GM23338 (cell line): ENCODE data around the gene FBXL5. TPM values are rescaled to one million over a fixed set of nuclear protein-coding genes. Genes with fewer than 3 reads are reported as not detected.

Experiments
- ATAC-seq: fragments of 200-7000 bp; cut with Tn5 transposase; 3 replicates; pipeline ENCODE4 v1.9.1; 2020
- DNase-seq: peaks from one replicate; pipeline ENCODE4 v3.0.0-alpha.2; 2015; ENCODE audit warnings: low spot score
- H2AFZ ChIP-seq: fragments of 200-600 bp; sonication (generic); 2 replicates; pipeline ENCODE4 v1.8.0; 2016; ENCODE audit warnings: antibody characterized with exemption, mild to moderate bottlenecking, moderate library complexity
- H3F3A ChIP-seq: fragments of 200-600 bp; sonication (generic); replicated peaks from 2 replicates; pipeline ENCODE4 v1.8.0; 2017; ENCODE audit warnings: antibody characterized with exemption, mixed run types, low read depth
- H3K27ac ChIP-seq: fragments of 200-600 bp; sonication (generic); 2 replicates; pipeline ENCODE4 v1.6.1; 2016; ENCODE audit warnings: low read depth
- H3K27me3 ChIP-seq: fragments of 200-600 bp; sonication (generic); 2 replicates; pipeline ENCODE4 v1.8.0; 2016; ENCODE audit warnings: mild to moderate bottlenecking, mixed run types, moderate library complexity; ENCODE audit not compliant: insufficient read depth
- H3K36me3 ChIP-seq: fragments of 200-600 bp; sonication (generic); 2 replicates; pipeline ENCODE4 v1.8.0; 2016; ENCODE audit warnings: mild to moderate bottlenecking; ENCODE audit not compliant: insufficient read depth
- H3K4me1 ChIP-seq: fragments of 200-600 bp; sonication (generic); 2 replicates; pipeline ENCODE4 v1.8.0; 2016; ENCODE audit warnings: mild to moderate bottlenecking, moderate library complexity; ENCODE audit not compliant: insufficient read depth
- H3K4me2 ChIP-seq: fragments of 200-600 bp; sonication (generic); 2 replicates; pipeline ENCODE4 v1.7.1; 2017; ENCODE audit warnings: mixed run types
- H3K4me3 ChIP-seq: fragments of 200-600 bp; sonication (generic); 2 replicates; pipeline ENCODE4 v1.6.1; 2016; ENCODE audit warnings: mixed run types
- H3K79me2 ChIP-seq: fragments of 200-600 bp; sonication (generic); replicated peaks from 2 replicates; pipeline ENCODE4 v1.8.0; 2017; ENCODE audit warnings: mild to moderate bottlenecking; ENCODE audit not compliant: insufficient read depth
- H3K9me2 ChIP-seq: fragments of 200-600 bp; sonication (generic); 2 replicates; pipeline ENCODE4 v1.8.0; 2017; ENCODE audit not compliant: insufficient read depth
- H4K20me1 ChIP-seq: fragments of 200-600 bp; sonication (generic); replicated peaks from 2 replicates; pipeline ENCODE4 v1.8.0; 2017; ENCODE audit warnings: mild to moderate bottlenecking; ENCODE audit not compliant: insufficient read depth
- H3K27ac Mint-ChIP-seq: 2 replicates; pipeline ENCODE4 v1.8.0; 2020; ENCODE audit warnings: inconsistent platforms, mild to moderate bottlenecking, moderate library complexity, mixed read lengths
- H3K27me3 Mint-ChIP-seq: 3 replicates; pipeline ENCODE4 v1.8.0; 2022; ENCODE audit warnings: low read depth, mild to moderate bottlenecking, moderate library complexity, mixed read lengths, inconsistent platforms; ENCODE audit not compliant: insufficient read depth, poor library complexity
- H3K36me3 Mint-ChIP-seq: 3 replicates; pipeline ENCODE4 v1.8.0; 2021; ENCODE audit warnings: low read depth, mild to moderate bottlenecking, inconsistent platforms, moderate library complexity, mixed read lengths
- H3K4me1 Mint-ChIP-seq: 3 replicates; pipeline ENCODE4 v1.8.0; 2020; ENCODE audit warnings: mild to moderate bottlenecking, inconsistent platforms, mixed read lengths
- H3K4me3 Mint-ChIP-seq: 3 replicates; pipeline ENCODE4 v1.8.0; 2021; ENCODE audit warnings: moderate library complexity, mild to moderate bottlenecking, inconsistent platforms, mixed read lengths
- H3K9me3 Mint-ChIP-seq: 3 replicates; pipeline ENCODE4 v1.8.0; 2020; ENCODE audit warnings: moderate library complexity, mild to moderate bottlenecking, inconsistent platforms, mixed read lengths
- CREB1 ChIP-seq: fragments of 250-450 bp; sonication (Bioruptor Pico); IDR thresholded peaks from 2 replicates; pipeline ENCODE4 v1.5.0; 2020; ENCODE audit warnings: low read depth, mild to moderate bottlenecking, moderate library complexity
- EZH2phosphoT487 ChIP-seq: fragments of 200-600 bp; sonication (generic); IDR thresholded peaks from one replicate; pipeline ENCODE4 v1.8.1; 2018; ENCODE audit warnings: antibody characterized with exemption; ENCODE audit not compliant: unreplicated experiment
- JUNB ChIP-seq: IDR thresholded peaks from one replicate; pipeline ENCODE4 v1.6.1; 2016; ENCODE audit warnings: antibody characterized with exemption; ENCODE audit not compliant: unreplicated experiment
- NANOG ChIP-seq: IDR thresholded peaks from 2 replicates; pipeline ENCODE4 v1.6.1; 2016; ENCODE audit warnings: antibody characterized with exemption, borderline replicate concordance
- POLR2AphosphoS5 ChIP-seq: IDR thresholded peaks from 2 replicates; pipeline ENCODE4 v1.6.1; 2016; ENCODE audit warnings: antibody characterized with exemption, low read depth
- STAT1 ChIP-seq: IDR thresholded peaks from one replicate; pipeline ENCODE4 v1.6.1; 2016; ENCODE audit warnings: antibody characterized with exemption; ENCODE audit not compliant: unreplicated experiment
- ZNF114 ChIP-seq: fragments of 250-450 bp; sonication (Bioruptor Pico); IDR thresholded peaks from 2 replicates; pipeline ENCODE4 v1.5.0; 2020; ENCODE audit warnings: mild to moderate bottlenecking, moderate library complexity
- ZNF331 ChIP-seq: fragments of 250-450 bp; sonication (Bioruptor Pico); IDR thresholded peaks from 2 replicates; pipeline ENCODE4 v1.5.0; 2020; ENCODE audit warnings: low read depth, mild to moderate bottlenecking, moderate library complexity
- polyA plus RNA-seq: library from polyadenylated mRNA; unstranded; fragments of >200 nt; fragmentation: Nextera tagmentation; extraction: Ambion mirVana; gene quantifications from 2 replicates; pipeline ENCODE4 v1.2.1, GENCODE V29; 2016
- total RNA-seq: library from RNA; depleted of rRNA; stranded (reverse); fragments of >200 nt; shearing (Covaris generic); gene quantifications from 2 replicates; pipeline ENCODE4 v1.2.3, GENCODE V29; 2014
- TF ChIP-seq, protein P1 (sequence below): IDR thresholded peaks from 2 replicates; pipeline ENCODE4 v1.6.1; 2016; ENCODE audit warnings: antibody characterized with exemption
- TF ChIP-seq, protein P2 (sequence below), 2 experiments: fragments of 200-600 bp in 1 of 2; sonication (generic) in 1 of 2; conservative IDR thresholded peaks; 2 replicates each; pipeline versions ENCODE4 v1.5.1 to v1.6.1; 2016 to 2017; ENCODE audit warnings: antibody characterized with exemption in 2 of 2, low read depth in 2 of 2, mild to moderate bottlenecking in 2 of 2, moderate library complexity in 1 of 2
- TF ChIP-seq, protein P3 (sequence below): IDR thresholded peaks from one replicate; pipeline ENCODE4 v1.6.1; 2018; ENCODE audit warnings: antibody characterized with exemption; ENCODE audit not compliant: unreplicated experiment

The FBXL5 gene
- total and polyA plus RNA-seq, 2 experiments from 2014 or later = 55.7 to 81.9 TPM

DNA sequence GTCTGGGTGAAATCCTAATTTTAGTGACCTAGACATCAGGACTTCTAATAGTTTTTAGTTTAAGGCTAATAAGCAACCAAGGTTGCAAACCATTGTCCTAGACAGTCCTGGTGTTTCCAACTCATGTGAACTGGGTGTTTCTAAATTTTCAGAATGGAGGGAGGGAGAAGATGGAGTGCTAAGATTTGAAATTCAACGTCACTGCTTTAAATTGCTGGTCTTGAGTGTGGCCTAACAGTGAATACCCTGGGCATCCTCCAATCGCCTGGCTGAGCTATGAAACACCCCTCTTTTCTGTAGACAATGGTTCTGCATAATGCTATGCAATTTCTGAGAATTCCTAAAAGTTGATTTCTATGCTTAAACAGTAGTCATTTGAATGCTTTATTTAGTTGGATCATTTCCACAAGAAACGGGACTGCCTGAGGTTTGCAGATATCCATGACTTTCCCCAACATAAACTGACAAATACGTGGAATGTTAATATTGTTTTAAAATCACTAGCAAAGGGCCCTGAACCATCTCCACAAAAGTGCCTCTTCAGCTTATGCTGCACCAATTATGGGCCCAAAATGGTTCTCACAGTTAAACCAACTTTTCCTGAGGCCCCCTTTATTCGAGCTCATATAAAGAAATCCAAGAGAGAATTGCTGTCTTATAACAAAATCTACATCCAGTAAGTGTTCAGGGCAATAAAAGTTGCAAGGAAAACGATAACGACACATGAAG, 1.1 kb downstream of the FBXL5 start (continued):
- TF ChIP-seq EZH2phosphoT487 (no peak), POLR2AphosphoS5 (no peak), NANOG (no peak), STAT1 (no peak), CREB1 (CRISPR knock-in tag) (no peak), JUNB (no peak)
- TF ChIP-seq, protein P1, sequence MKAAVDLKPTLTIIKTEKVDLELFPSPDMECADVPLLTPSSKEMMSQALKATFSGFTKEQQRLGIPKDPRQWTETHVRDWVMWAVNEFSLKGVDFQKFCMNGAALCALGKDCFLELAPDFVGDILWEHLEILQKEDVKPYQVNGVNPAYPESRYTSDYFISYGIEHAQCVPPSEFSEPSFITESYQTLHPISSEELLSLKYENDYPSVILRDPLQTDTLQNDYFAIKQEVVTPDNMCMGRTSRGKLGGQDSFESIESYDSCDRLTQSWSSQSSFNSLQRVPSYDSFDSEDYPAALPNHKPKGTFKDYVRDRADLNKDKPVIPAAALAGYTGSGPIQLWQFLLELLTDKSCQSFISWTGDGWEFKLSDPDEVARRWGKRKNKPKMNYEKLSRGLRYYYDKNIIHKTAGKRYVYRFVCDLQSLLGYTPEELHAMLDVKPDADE = no peak
- TF ChIP-seq, protein P2, sequence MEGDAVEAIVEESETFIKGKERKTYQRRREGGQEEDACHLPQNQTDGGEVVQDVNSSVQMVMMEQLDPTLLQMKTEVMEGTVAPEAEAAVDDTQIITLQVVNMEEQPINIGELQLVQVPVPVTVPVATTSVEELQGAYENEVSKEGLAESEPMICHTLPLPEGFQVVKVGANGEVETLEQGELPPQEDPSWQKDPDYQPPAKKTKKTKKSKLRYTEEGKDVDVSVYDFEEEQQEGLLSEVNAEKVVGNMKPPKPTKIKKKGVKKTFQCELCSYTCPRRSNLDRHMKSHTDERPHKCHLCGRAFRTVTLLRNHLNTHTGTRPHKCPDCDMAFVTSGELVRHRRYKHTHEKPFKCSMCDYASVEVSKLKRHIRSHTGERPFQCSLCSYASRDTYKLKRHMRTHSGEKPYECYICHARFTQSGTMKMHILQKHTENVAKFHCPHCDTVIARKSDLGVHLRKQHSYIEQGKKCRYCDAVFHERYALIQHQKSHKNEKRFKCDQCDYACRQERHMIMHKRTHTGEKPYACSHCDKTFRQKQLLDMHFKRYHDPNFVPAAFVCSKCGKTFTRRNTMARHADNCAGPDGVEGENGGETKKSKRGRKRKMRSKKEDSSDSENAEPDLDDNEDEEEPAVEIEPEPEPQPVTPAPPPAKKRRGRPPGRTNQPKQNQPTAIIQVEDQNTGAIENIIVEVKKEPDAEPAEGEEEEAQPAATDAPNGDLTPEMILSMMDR (conservative IDR thresholded peaks at IDR 0.05; ENCODE audit: low read depth in 2 of 2) = no peak

DNA sequence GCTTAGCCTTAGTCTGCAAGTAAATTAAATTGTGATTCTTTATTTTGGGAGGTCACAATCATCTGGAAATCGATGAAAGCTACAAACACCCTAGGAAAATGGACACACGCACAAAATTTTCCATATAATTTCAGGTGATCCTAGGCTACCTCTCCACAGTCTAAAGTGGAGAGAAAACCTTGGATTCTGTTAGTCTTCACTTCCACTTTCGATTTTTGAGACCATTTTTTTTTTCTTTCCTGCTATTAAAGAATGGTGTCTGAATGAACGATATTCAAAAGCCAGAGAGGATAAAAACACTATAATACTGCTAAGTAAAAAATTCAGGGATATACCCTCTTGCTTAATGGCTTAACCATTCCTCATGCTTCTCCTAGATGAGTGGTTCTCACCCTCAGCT, 1.7 kb downstream of the FBXL5 start:
- Histone ChIP-seq H3K27ac (peak overlapping the region; percentile 24; the same call in 1 of the 2 replicates), H3K9me2 (no peaks in the 10 kb centered on the region)
- TF ChIP-seq CREB1 (CRISPR knock-in tag) (no peak), NANOG (no peak), ZNF114 (CRISPR knock-in tag) (no peak), JUNB (no peak), EZH2phosphoT487 (no peak), STAT1 (no peak), ZNF331 (CRISPR knock-in tag) (no peak)
- TF ChIP-seq, protein P3, sequence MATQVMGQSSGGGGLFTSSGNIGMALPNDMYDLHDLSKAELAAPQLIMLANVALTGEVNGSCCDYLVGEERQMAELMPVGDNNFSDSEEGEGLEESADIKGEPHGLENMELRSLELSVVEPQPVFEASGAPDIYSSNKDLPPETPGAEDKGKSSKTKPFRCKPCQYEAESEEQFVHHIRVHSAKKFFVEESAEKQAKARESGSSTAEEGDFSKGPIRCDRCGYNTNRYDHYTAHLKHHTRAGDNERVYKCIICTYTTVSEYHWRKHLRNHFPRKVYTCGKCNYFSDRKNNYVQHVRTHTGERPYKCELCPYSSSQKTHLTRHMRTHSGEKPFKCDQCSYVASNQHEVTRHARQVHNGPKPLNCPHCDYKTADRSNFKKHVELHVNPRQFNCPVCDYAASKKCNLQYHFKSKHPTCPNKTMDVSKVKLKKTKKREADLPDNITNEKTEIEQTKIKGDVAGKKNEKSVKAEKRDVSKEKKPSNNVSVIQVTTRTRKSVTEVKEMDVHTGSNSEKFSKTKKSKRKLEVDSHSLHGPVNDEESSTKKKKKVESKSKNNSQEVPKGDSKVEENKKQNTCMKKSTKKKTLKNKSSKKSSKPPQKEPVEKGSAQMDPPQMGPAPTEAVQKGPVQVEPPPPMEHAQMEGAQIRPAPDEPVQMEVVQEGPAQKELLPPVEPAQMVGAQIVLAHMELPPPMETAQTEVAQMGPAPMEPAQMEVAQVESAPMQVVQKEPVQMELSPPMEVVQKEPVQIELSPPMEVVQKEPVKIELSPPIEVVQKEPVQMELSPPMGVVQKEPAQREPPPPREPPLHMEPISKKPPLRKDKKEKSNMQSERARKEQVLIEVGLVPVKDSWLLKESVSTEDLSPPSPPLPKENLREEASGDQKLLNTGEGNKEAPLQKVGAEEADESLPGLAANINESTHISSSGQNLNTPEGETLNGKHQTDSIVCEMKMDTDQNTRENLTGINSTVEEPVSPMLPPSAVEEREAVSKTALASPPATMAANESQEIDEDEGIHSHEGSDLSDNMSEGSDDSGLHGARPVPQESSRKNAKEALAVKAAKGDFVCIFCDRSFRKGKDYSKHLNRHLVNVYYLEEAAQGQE = no peak

More for the DNA sequence above, 1.7 kb downstream of the FBXL5 start:
- no peaks in the 10 kb centered on the region for H3F3A ChIP-seq
- peak overlapping the region; percentile 83 for H3K4me2 ChIP-seq
- DNase-seq (no peak), ATAC-seq (no peak)
- no peaks in the 10 kb centered on the region for H3K36me3 ChIP-seq
- H3K4me3 ChIP-seq = peak overlapping the region; percentile 66
- H3K4me1 ChIP-seq = peaks cover 18% of the 10 kb centered on the region; the same call in 1 of the 2 replicates
- H3K27me3 Mint-ChIP-seq = peaks cover 18% of the 10 kb centered on the region
- H3K79me2 ChIP-seq = peaks cover 58% of the 10 kb centered on the region
- peak overlapping the region; percentile 96 for H3K4me3 Mint-ChIP-seq
- no peak overlapping the region for H2AFZ ChIP-seq
- peaks cover 42% of the 10 kb centered on the region for H3K4me1 Mint-ChIP-seq
- peaks cover 3% of the 10 kb centered on the region; the same call in 2 of the 3 replicates for H3K36me3 Mint-ChIP-seq
- H3K27ac Mint-ChIP-seq = peak overlapping the region; percentile 97
- no peaks in the 10 kb centered on the region for H3K9me3 Mint-ChIP-seq
- H3K27me3 ChIP-seq = no peaks in the 10 kb centered on the region
- 0 out of 2 replicates have a peak, but pooled peaks cover 5% of the 10 kb centered on the region for H4K20me1 ChIP-seq
